Mucosa of gallbladder (tissue), 1 donor: ENCODE results near the gene TAC4. TPM values are rescaled to one million over a fixed set of nuclear protein-coding genes. Genes with fewer than 3 reads are reported as not detected.
A peak's percentile ranks its signal among the peaks of the same experiment; 100 is the strongest.
"Not testable (repeated sequence)": the region's sequence is repeated elsewhere in the genome, so short reads cannot be mapped to it uniquely, and the experiment has no call there.

Experiments
- DNase-seq: peaks from one replicate; pipeline ENCODE4 v3.0.0-alpha.2; 2020; ENCODE audit warnings: low spot score
- total RNA-seq: library from RNA; stranded (reverse); gene quantifications from one replicate; pipeline ENCODE4 v1.2.1, GENCODE V29; 2021
- donor health status: DM: no; HTN: no; CAD: no.

Gene TAC4
- total RNA-seq, 1 donor from 2014 or later, result not detected

GRCh38 chr17:49843774-49844350 is 4.0 kb downstream of the TAC4 start:
- DNase-seq, result no peak

- DNase-seq, result no peak
Measured at GRCh38 chr17:49842846-49843245, 5.0 kb downstream of the TAC4 start.

GRCh38 chr17:49842371-49842770 is 5.5 kb downstream of the TAC4 start:
- no peak for DNase-seq

- no peak for DNase-seq
Measured at GRCh38 chr17:49841548-49841947, 6.3 kb downstream of the TAC4 start.

GRCh38 chr17:49839455-49839854 is 8.4 kb downstream of the TAC4 start:
- no peak for DNase-seq

- DNase-seq, result peak; percentile 36
Measured at GRCh38 chr17:49836111-49837030, 11.5 kb downstream of the TAC4 start.

GRCh38 chr17:49835472-49835871 is 12.4 kb downstream of the TAC4 start:
- DNase-seq, result no peak

- DNase-seq, result no peak
Measured at GRCh38 chr17:49834118-49834743, 13.6 kb downstream of the TAC4 start.

GRCh38 chr17:49832840-49833599 is 14.8 kb downstream of the TAC4 start:
- no peak for DNase-seq

GRCh38 chr17:49830605-49831004 is 17.3 kb downstream of the TAC4 start:
- DNase-seq, result no peak

GRCh38 chr17:49829026-49829425 is 18.8 kb downstream of the TAC4 start:
- DNase-seq, result no peak

GRCh38 chr17:49828325-49828724 is 19.5 kb downstream of the TAC4 start:
- not testable (repeated sequence) for DNase-seq

- DNase-seq, result no peak
Measured at GRCh38 chr17:49825645-49826044, 22.2 kb downstream of the TAC4 start.

GRCh38 chr17:49823614-49824013 is 24.3 kb downstream of the TAC4 start:
- no peak for DNase-seq

GRCh38 chr17:49822829-49823228 is 25.0 kb downstream of the TAC4 start:
- peak; percentile 23 for DNase-seq

- no peak for DNase-seq
Measured at GRCh38 chr17:49821916-49822315, 26.0 kb downstream of the TAC4 start.

- no peak for DNase-seq
Measured at GRCh38 chr17:49821466-49821865, 26.4 kb downstream of the TAC4 start.

GRCh38 chr17:49820773-49821172 is 27.1 kb downstream of the TAC4 start:
- DNase-seq, result no peak

- DNase-seq, result no peak
Measured at GRCh38 chr17:49819651-49820050, 28.2 kb downstream of the TAC4 start.

GRCh38 chr17:49819138-49819537 is 28.7 kb downstream of the TAC4 start:
- DNase-seq, result no peak

- DNase-seq, result no peak
Measured at GRCh38 chr17:49817993-49818392, 29.9 kb downstream of the TAC4 start.

GRCh38 chr17:49815761-49816281 is 32.0 kb downstream of the TAC4 start:
- DNase-seq, result no peak
